Endothelial cell of umbilical vein (primary cell): ENCODE measurements around the gene SELENOO. TPM values are rescaled to one million over a fixed set of nuclear protein-coding genes. Genes with fewer than 3 reads are reported as not detected.

Experiments
- BruUV-seq: library from RNA; stranded (reverse); fragments of 400-500 nt; replicated peaks from 2 replicates; lab custom pipeline; 2021; lab: Mats Ljungman, UMichigan
- CTCF ChIA-PET: fragments of 300-600, 350-600 bp; sonication (Branson Sonifier 250); formaldehyde crosslinking; loops from one replicate; lab custom pipeline; 2021; ENCODE audit warnings: antibody characterized with exemption, inconsistent platforms; lab: Charles Lee
- POLR2A ChIA-PET: fragments of 300-600, 350-600 bp; sonication (Branson Sonifier 250); formaldehyde crosslinking; loops from one replicate; lab custom pipeline; 2021; ENCODE audit warnings: antibody characterized with exemption, inconsistent platforms; lab: Charles Lee
- DNase-seq: peaks from one replicate; pipeline ENCODE4 v3.0.0-alpha.2; 2011; ENCODE audit warnings: low read depth, low spot score
- FAIRE-seq: peaks from 2 replicates; lab custom pipeline; 2011; peaks lifted over from hg19 to GRCh38; lab: Jason Lieb, UNC
- H2AFZ ChIP-seq: 2 replicates; pipeline ENCODE4 v1.6.0; 2012; ENCODE audit warnings: low read depth, low read length, control low read depth, inconsistent platforms
- H3K27ac ChIP-seq: 2 replicates; pipeline ENCODE4 v1.5.1; 2011; ENCODE audit warnings: low read depth, mild to moderate bottlenecking, control low read depth, low read length, moderate library complexity; ENCODE audit not compliant: insufficient read depth
- H3K27me3 ChIP-seq, 2 experiments: 2 replicates each; pipeline versions ENCODE4 v1.6.0 to v1.6.1; 2011; ENCODE audit warnings: low read length in 2 of 2, mixed read lengths in 1 of 2; ENCODE audit not compliant: control insufficient read depth in 2 of 2, insufficient read depth in 2 of 2
- H3K36me3 ChIP-seq, 2 experiments: 2 replicates in 1 of 2; 3 replicates in 1 of 2; pipeline ENCODE4 v1.5.1; 2011; ENCODE audit warnings: low read length in 2 of 2, mild to moderate bottlenecking in 1 of 2, moderate library complexity in 1 of 2; ENCODE audit not compliant: control insufficient read depth in 2 of 2, insufficient read depth in 2 of 2; ENCODE audit errors: extremely low read depth in 1 of 2
- H3K4me1 ChIP-seq: 3 replicates; pipeline ENCODE4 v1.5.1; 2011; ENCODE audit warnings: mild to moderate bottlenecking, low read length; ENCODE audit not compliant: control insufficient read depth, insufficient read depth; ENCODE audit errors: extremely low read depth
- H3K4me2 ChIP-seq: 2 replicates; pipeline ENCODE4 v1.6.1; 2011; ENCODE audit warnings: low read length, control low read depth, mixed read lengths; ENCODE audit not compliant: insufficient read depth
- H3K4me3 ChIP-seq, 3 experiments: fragments of 200-600 bp in 1 of 3; sonication (generic), shearing (Covaris generic) in 1 of 3; replicated peaks in 1 of 3; 2 replicates each; pipeline ENCODE4 v1.5.1; 2011 to 2016; ENCODE audit warnings: control low read depth in 3 of 3, low read length in 3 of 3, mild to moderate bottlenecking in 2 of 3, inconsistent platforms in 1 of 3, low read depth in 1 of 3, moderate library complexity in 1 of 3; ENCODE audit not compliant: insufficient read depth in 1 of 3
- H3K79me2 ChIP-seq: 2 replicates; pipeline ENCODE4 v1.6.0; 2012; ENCODE audit warnings: low read length, inconsistent platforms; ENCODE audit not compliant: control insufficient read depth, insufficient read depth
- H3K9ac ChIP-seq: replicated peaks from 2 replicates; pipeline ENCODE3; 2011; ENCODE audit warnings: low read length, control low read depth; ENCODE audit not compliant: insufficient read depth; ENCODE audit errors: extremely low read depth
- H3K9me1 ChIP-seq: replicated peaks from 3 replicates; pipeline ENCODE4 v1.6.0; 2011; ENCODE audit warnings: mild to moderate bottlenecking, low read length; ENCODE audit not compliant: control insufficient read depth, insufficient read depth; ENCODE audit errors: extremely low read depth
- H3K9me3 ChIP-seq: replicated peaks from 2 replicates; pipeline ENCODE4 v1.5.1; 2012; ENCODE audit warnings: low read length, inconsistent platforms; ENCODE audit not compliant: control insufficient read depth, insufficient read depth
- H4K20me1 ChIP-seq: replicated peaks from 2 replicates; pipeline ENCODE3; 2011; ENCODE audit warnings: mild to moderate bottlenecking, low read length; ENCODE audit not compliant: control insufficient read depth, insufficient read depth; ENCODE audit errors: extremely low read depth
- EZH2 ChIP-seq: IDR thresholded peaks from 2 replicates; pipeline ENCODE4 v1.6.1; 2012; ENCODE audit warnings: borderline replicate concordance, low read depth, mild to moderate bottlenecking, moderate library complexity, low read length, inconsistent platforms; ENCODE audit not compliant: severe bottlenecking
- FOS ChIP-seq: IDR thresholded peaks from 2 replicates; pipeline ENCODE4 v1.6.1; 2011; ENCODE audit warnings: mild to moderate bottlenecking, low read length, moderate library complexity, borderline replicate concordance; ENCODE audit not compliant: insufficient read depth
- GATA2 ChIP-seq: IDR thresholded peaks from 2 replicates; pipeline ENCODE4 v1.7.0; 2011; ENCODE audit warnings: low read depth, mild to moderate bottlenecking, moderate library complexity, mixed read lengths, low read length; ENCODE audit not compliant: insufficient read length, insufficient read depth
- JUN ChIP-seq: IDR thresholded peaks from 2 replicates; pipeline ENCODE4 v1.6.1; 2011; ENCODE audit warnings: borderline replicate concordance, low read depth; ENCODE audit not compliant: insufficient read length, insufficient read depth
- MYC ChIP-seq: IDR thresholded peaks from one replicate; pipeline ENCODE4 v1.6.1; 2011; ENCODE audit warnings: mild to moderate bottlenecking, low read depth, low read length
- POLR2A ChIP-seq: IDR thresholded peaks from 2 replicates; pipeline ENCODE4 v1.6.1; 2012; ENCODE audit warnings: low read depth, mild to moderate bottlenecking, control low read depth, low read length
- POLR2AphosphoS5 ChIP-seq: IDR thresholded peaks from 2 replicates; pipeline ENCODE4 v1.6.1; 2012; ENCODE audit warnings: low read depth, mild to moderate bottlenecking, control low read depth, low read length, moderate library complexity; ENCODE audit not compliant: insufficient read depth
- dilution Hi-C: fragments of 300-500 bp; cut with MboI; formaldehyde crosslinking; loops from one replicate; pipeline ENCODE4 v1.15.0; 2019; ENCODE audit warnings: low sequenced_read_pairs; ENCODE audit not compliant: extremely low pct_ligation_motif_present
- intact Hi-C: fragments of 100-400 bp; cut with micrococcal nuclease; formaldehyde crosslinking; loops from one replicate; pipeline ENCODE4 v1.10.0; 2022
- polyA plus RNA-seq, 4 experiments: library from polyadenylated mRNA; depleted of rRNA in 3 of 4; stranded (reverse) in 3 of 4; unstranded in 1 of 4; fragments of >200 nt; gene quantifications; 2 replicates each; pipeline versions ENCODE4 v1.2.1 to v1.2.3, GENCODE V29; 2011 to 2012; ENCODE audit warnings: missing spikeins in 1 of 4
- total RNA-seq: library from RNA; stranded (reverse); gene quantifications from 2 replicates; pipeline ENCODE4 v1.2.3, GENCODE V29; 2021
- TF ChIP-seq, protein P1 (sequence below), 2 donors: IDR thresholded peaks; 1 replicate in 1 of 2; 2 replicates in 1 of 2; pipeline ENCODE4 v1.5.1; 2011; ENCODE audit warnings: low read length in 2 of 2, mild to moderate bottlenecking in 2 of 2, moderate library complexity in 2 of 2, control low read depth in 1 of 2, inconsistent platforms in 1 of 2, low read depth in 1 of 2; ENCODE audit not compliant: insufficient read depth in 1 of 2; ENCODE audit errors: extremely low read depth in 1 of 2
- TF ChIP-seq, protein P2 (sequence below): IDR thresholded peaks from 2 replicates; pipeline ENCODE4 v1.6.1; 2011; ENCODE audit not compliant: insufficient read depth, insufficient read length

The SELENOO gene
- total and polyA plus RNA-seq, 2 donors (not counting 3 experiments of a cell fraction or from before 2014, with no cell fraction given): 24.1 to 37.5 TPM

DNA sequence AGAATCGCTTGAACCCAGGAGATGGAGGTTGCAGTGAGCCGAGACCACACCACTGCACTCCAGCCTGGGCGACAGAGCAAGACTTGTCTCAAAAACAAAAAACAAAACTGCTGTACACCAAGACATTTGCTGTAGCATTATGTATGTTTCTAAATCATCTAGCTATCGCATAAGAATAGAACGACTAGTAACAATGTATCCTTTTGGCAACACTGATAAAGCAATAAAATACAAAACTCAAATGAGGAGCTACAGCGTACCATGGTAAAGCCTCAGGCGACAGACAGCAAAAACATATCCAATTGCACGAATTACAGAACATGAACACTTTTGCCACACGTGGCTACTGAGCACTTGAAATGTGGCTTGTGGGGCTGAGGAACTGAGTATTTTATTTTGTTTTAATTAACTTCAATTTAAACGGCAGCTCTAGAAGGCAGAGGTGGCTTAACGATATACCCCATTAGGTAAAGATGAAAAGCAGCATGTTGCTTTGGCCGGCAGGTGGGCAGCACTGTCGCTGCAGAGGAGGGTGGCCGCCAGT is 41.7 kb downstream of the SELENOO start:
- Histone ChIP-seq H3K27me3 (no peaks in the 10 kb centered on the region), H3K4me3 (peak overlapping the region in 2 of 3 experiments; percentile 15 to 37), H3K9ac (no peak overlapping the region), H3K4me1 (peaks cover 26% of the 10 kb centered on the region), H3K9me1 (no peaks in the 10 kb centered on the region), H3K36me3 (peaks cover 0 to 14% of the 10 kb centered on the region in 2 experiments), H3K4me2 (peak overlapping the region; percentile 85), H4K20me1 (no peaks in the 10 kb centered on the region), H3K27ac (no peak overlapping the region), H2AFZ (no peak overlapping the region), H3K79me2 (peaks cover 47% of the 10 kb centered on the region), H3K9me3 (no peaks in the 10 kb centered on the region)
- no peak for TF ChIP-seq JUN
- no peak for TF ChIP-seq GATA2
- TF ChIP-seq POLR2A: no peak
- TF ChIP-seq, protein P1, sequence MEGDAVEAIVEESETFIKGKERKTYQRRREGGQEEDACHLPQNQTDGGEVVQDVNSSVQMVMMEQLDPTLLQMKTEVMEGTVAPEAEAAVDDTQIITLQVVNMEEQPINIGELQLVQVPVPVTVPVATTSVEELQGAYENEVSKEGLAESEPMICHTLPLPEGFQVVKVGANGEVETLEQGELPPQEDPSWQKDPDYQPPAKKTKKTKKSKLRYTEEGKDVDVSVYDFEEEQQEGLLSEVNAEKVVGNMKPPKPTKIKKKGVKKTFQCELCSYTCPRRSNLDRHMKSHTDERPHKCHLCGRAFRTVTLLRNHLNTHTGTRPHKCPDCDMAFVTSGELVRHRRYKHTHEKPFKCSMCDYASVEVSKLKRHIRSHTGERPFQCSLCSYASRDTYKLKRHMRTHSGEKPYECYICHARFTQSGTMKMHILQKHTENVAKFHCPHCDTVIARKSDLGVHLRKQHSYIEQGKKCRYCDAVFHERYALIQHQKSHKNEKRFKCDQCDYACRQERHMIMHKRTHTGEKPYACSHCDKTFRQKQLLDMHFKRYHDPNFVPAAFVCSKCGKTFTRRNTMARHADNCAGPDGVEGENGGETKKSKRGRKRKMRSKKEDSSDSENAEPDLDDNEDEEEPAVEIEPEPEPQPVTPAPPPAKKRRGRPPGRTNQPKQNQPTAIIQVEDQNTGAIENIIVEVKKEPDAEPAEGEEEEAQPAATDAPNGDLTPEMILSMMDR (IDR thresholded peaks at IDR 0.05; ENCODE audit: extremely low read depth in 1 of 2, insufficient read depth in 1 of 2, low read depth in 1 of 2, low read length in 2 of 2): no peak
- TF ChIP-seq EZH2: no peak
- no peak for TF ChIP-seq POLR2AphosphoS5
- TF ChIP-seq FOS: no peak
- TF ChIP-seq MYC: no peak
- TF ChIP-seq, protein P2, sequence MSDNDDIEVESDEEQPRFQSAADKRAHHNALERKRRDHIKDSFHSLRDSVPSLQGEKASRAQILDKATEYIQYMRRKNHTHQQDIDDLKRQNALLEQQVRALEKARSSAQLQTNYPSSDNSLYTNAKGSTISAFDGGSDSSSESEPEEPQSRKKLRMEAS: no peak
- POLR2A ChIA-PET: no interaction called here
- CTCF ChIA-PET: interaction anchor here (1.3 to 2.8 kb wide), 4 partner anchors 8 to 283 kb away, joined by 5 to 24 read pairs (median 6); partner anchors contain the start of genes HDAC10 and SCO2
- intact Hi-C loops (no loop called here), dilution Hi-C loops (no loop called here)
- FAIRE-seq (no peak), DNase-seq (no peak)
- no TSS peak for BruUV-seq
